PC-9 (cell line): ENCODE data around the gene RAX.

Experiments used
- CTCF ChIP-seq: fragments of 200-600 bp; sonication (generic); conservative IDR thresholded peaks from 2 replicates; pipeline ENCODE4 v1.6.1; 2017; ENCODE audit warnings: mixed run types, antibody characterized with exemption, mild to moderate bottlenecking, moderate library complexity
- EZH2 ChIP-seq: fragments of 200-600 bp; sonication (generic); IDR thresholded peaks from 2 replicates; pipeline ENCODE4 v1.8.0; 2017; ENCODE audit warnings: antibody characterized with exemption, low read depth

DNA sequence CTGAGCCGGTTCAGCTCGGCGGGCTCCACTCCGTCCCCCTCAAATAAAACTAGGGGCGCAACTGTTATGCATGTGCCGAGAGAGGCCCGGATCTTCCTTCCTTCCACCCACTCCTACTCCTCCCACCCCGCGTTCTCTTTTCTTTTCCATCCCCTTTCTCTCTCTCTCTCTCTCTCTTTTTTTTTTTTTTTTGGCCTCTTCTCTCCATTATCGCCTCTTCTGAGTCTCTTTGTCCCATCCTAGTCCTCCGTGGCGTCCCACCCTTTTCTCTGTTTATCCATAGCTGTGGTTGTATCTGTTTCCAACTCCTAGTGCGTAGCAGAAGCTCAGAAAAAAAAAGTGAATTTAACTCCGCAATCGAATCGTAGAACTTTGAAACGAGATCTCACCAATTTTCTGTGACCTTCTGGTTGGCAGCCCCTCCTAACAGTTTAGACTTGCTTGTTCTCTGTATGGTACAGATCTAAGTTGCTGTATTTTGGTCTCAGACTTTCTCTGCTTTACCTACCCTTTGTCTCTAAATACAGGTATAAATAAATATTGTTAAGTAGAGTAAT lies 3.6 kb downstream of the RAX start:
- no peak for TF ChIP-seq CTCF
- TF ChIP-seq EZH2: no peak
